ENCODE results near the gene FLNB. TPM values are rescaled to one million over a fixed set of nuclear protein-coding genes. Genes with fewer than 3 reads are reported as not detected.

The FLNB gene
- total RNA-seq, 1 experiment from 2014 or later: 309 TPM

- H3K9me3 ChIP-seq (ENCODE audit: control insufficient read depth, insufficient read depth, low read depth, low read length): no peaks in the 10 kb centered on the region
- H3K27me3 ChIP-seq (ENCODE audit: control insufficient read depth, insufficient read depth, low read length): no peaks in the 10 kb centered on the region
- DNase-seq (ENCODE audit: low read depth, low spot score): no peak
- H3K4me3 ChIP-seq (ENCODE audit: low read depth in 2 of 2, low read length in 2 of 2): no peak overlapping the region
- BruUV-seq (replicated peaks): no TSS peak
- POLR2A ChIA-PET: interaction anchor here (0.7 kb wide), 1 partner anchor 349 kb away, joined by 3 read pairs; no protein-coding TSS in a partner anchor
- no peaks in the 10 kb centered on the region for H3K4me1 ChIP-seq (ENCODE audit: control insufficient read depth, insufficient read depth, low read length)
- ATAC-seq: no peak
- intact Hi-C loops (cut with micrococcal nuclease; ENCODE audit: unreplicated experiment): no loop called here
- no peaks in the 10 kb centered on the region for H3K36me3 ChIP-seq (ENCODE audit: control insufficient read depth, insufficient read depth, low read length)
- no peak overlapping the region for H3K27ac ChIP-seq (ENCODE audit: low read length)
- CTCF ChIA-PET: no interaction called here
- no peak for TF ChIP-seq CTCF (IDR thresholded peaks at IDR 0.05)
- no peak for TF ChIP-seq TCF7L2 (IDR thresholded peaks at IDR 0.05; ENCODE audit: low read depth, low read length)
- TF ChIP-seq SIN3A (IDR thresholded peaks at IDR 0.05; ENCODE audit: borderline replicate concordance, insufficient read depth, low read depth, low read length): no peak
- TF ChIP-seq, protein P1, sequence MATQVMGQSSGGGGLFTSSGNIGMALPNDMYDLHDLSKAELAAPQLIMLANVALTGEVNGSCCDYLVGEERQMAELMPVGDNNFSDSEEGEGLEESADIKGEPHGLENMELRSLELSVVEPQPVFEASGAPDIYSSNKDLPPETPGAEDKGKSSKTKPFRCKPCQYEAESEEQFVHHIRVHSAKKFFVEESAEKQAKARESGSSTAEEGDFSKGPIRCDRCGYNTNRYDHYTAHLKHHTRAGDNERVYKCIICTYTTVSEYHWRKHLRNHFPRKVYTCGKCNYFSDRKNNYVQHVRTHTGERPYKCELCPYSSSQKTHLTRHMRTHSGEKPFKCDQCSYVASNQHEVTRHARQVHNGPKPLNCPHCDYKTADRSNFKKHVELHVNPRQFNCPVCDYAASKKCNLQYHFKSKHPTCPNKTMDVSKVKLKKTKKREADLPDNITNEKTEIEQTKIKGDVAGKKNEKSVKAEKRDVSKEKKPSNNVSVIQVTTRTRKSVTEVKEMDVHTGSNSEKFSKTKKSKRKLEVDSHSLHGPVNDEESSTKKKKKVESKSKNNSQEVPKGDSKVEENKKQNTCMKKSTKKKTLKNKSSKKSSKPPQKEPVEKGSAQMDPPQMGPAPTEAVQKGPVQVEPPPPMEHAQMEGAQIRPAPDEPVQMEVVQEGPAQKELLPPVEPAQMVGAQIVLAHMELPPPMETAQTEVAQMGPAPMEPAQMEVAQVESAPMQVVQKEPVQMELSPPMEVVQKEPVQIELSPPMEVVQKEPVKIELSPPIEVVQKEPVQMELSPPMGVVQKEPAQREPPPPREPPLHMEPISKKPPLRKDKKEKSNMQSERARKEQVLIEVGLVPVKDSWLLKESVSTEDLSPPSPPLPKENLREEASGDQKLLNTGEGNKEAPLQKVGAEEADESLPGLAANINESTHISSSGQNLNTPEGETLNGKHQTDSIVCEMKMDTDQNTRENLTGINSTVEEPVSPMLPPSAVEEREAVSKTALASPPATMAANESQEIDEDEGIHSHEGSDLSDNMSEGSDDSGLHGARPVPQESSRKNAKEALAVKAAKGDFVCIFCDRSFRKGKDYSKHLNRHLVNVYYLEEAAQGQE (IDR thresholded peaks at IDR 0.05; ENCODE audit: insufficient read depth in 1 of 2, low read depth in 2 of 2, low read length in 1 of 2): no peak
- no peak for TF ChIP-seq POLR2AphosphoS5 (IDR thresholded peaks at IDR 0.05; ENCODE audit: low read depth, low read length)
- in situ Hi-C loops (cut with HindIII; ENCODE audit: low pct_unique_long_range_greater_than_20kb, low sequenced_read_pairs): no loop called here
These were observed 195.3 kb downstream of the FLNB start for GRCh38 chr3:58203541-58203940.

DNA sequence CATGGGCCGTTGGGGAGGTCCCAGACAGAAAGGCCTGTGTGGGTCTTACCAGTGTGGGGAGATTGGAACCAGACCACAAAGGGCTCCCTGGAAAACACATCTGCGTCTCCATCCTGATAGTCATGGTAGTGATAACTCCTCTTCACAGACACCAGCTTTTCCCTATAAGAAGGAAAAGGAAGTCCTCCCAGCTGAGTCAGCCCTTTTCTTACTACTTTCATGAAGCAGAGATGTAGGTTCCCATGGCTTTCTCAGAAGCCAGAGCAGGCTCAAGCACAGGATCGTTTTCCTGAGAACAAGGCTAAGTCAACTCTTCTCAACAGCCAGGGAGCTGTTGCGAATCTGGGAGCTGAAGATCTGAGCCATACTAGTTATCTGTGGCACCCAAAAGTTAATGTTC is 196.5 kb downstream of the FLNB start:
- DNase-seq (ENCODE audit: low read depth, low spot score) (no peak), ATAC-seq (no peak)
- POLR2A ChIA-PET: no interaction called here
- Histone ChIP-seq H3K4me1 (ENCODE audit: control insufficient read depth, insufficient read depth, low read length) (no peaks in the 10 kb centered on the region), H3K36me3 (ENCODE audit: control insufficient read depth, insufficient read depth, low read length) (no peaks in the 10 kb centered on the region), H3K27ac (ENCODE audit: low read length) (no peak overlapping the region), H3K4me3 (ENCODE audit: low read depth in 2 of 2, low read length in 2 of 2) (no peak overlapping the region), H3K27me3 (ENCODE audit: control insufficient read depth, insufficient read depth, low read length) (no peaks in the 10 kb centered on the region), H3K9me3 (ENCODE audit: control insufficient read depth, insufficient read depth, low read depth, low read length) (no peaks in the 10 kb centered on the region)
- CTCF ChIA-PET: no interaction called here
- no TSS peak for BruUV-seq (replicated peaks)
- intact Hi-C loops (cut with micrococcal nuclease; ENCODE audit: unreplicated experiment) (no loop called here), in situ Hi-C loops (cut with HindIII; ENCODE audit: low pct_unique_long_range_greater_than_20kb, low sequenced_read_pairs) (no loop called here)
- TF ChIP-seq TCF7L2 (IDR thresholded peaks at IDR 0.05; ENCODE audit: low read depth, low read length) (no peak), SIN3A (IDR thresholded peaks at IDR 0.05; ENCODE audit: borderline replicate concordance, insufficient read depth, low read depth, low read length) (no peak), POLR2AphosphoS5 (IDR thresholded peaks at IDR 0.05; ENCODE audit: low read depth, low read length) (no peak), CTCF (IDR thresholded peaks at IDR 0.05) (no peak)
- TF ChIP-seq, protein P1 (IDR thresholded peaks at IDR 0.05; ENCODE audit: insufficient read depth in 1 of 2, low read depth in 2 of 2, low read length in 1 of 2): no peak

Measured in Panc1 (cell line).